ENCODE results near the gene ZNF562. TPM values are rescaled to one million over a fixed set of nuclear protein-coding genes. Genes with fewer than 3 reads are reported as not detected.

The ZNF562 gene
- total RNA-seq, 2 donors from 2014 or later, result 30.0 to 34.9 TPM

DNA sequence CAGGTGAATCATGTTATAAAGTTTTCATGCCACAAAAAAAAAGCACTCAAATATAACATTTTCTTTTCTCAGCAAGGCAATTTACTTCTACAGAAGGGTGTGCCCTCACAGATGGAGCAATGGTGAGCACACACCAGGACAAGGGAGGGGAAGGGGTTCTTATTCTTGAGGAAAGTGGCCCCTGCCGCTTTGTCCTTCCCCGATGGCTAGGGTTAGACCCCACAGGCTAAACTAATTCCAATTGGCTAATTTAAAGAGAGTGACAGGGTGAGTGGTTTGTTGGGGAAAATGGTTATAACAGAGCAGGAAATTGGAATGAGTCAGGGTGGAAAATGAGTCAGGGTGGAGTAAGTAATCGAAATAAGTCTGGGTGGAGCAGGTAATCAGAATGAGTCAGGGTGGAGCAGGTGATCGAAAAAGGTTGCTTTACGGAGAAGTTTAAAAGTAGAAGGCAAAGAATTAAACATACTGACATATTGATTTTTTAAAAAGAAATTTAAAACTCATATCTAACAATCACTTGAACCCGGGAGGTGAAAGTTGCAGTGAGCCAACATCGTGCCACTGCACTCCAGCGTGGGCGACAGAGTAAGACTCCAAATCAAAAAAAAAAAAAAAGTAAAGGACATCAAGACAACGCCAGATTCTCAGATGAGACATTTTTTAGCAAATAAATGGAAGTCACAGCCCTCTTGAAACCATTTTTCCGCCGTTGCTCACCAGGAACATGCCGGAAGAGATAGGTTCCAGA lies 813 bp downstream of the ZNF562 start:
- no peaks in the 10 kb centered on the region for H3K36me3 ChIP-seq
- WGBS, result 37% methylated on average over 13 of the region's 13 CpGs
- peak overlapping the region; percentile 66 to 78 for H3K4me3 ChIP-seq
- no peak for DNase-seq (ENCODE audit: low spot score)
- TF ChIP-seq, protein P1, sequence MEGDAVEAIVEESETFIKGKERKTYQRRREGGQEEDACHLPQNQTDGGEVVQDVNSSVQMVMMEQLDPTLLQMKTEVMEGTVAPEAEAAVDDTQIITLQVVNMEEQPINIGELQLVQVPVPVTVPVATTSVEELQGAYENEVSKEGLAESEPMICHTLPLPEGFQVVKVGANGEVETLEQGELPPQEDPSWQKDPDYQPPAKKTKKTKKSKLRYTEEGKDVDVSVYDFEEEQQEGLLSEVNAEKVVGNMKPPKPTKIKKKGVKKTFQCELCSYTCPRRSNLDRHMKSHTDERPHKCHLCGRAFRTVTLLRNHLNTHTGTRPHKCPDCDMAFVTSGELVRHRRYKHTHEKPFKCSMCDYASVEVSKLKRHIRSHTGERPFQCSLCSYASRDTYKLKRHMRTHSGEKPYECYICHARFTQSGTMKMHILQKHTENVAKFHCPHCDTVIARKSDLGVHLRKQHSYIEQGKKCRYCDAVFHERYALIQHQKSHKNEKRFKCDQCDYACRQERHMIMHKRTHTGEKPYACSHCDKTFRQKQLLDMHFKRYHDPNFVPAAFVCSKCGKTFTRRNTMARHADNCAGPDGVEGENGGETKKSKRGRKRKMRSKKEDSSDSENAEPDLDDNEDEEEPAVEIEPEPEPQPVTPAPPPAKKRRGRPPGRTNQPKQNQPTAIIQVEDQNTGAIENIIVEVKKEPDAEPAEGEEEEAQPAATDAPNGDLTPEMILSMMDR (IDR thresholded peaks at IDR 0.05), result no peak
- TF ChIP-seq POLR2A (IDR thresholded peaks at IDR 0.05) (no peak), POLR2AphosphoS5 (IDR thresholded peaks at IDR 0.05) (no peak)
- intact Hi-C loops (cut with DNase I), result loop anchor here (2.0 to 10.0 kb wide), 2 partner anchors 53 to 111 kb away; partner anchors contain the start of gene ZNF561
- H3K27me3 ChIP-seq (replicated peaks; ENCODE audit: insufficient read depth), result no peaks in the 10 kb centered on the region
- no peaks in the 10 kb centered on the region for H3K4me1 ChIP-seq (replicated peaks)
- no peaks in the 10 kb centered on the region for H3K9me3 ChIP-seq
- peak overlapping the region; percentile 96 to 97 for H3K27ac ChIP-seq

DNA sequence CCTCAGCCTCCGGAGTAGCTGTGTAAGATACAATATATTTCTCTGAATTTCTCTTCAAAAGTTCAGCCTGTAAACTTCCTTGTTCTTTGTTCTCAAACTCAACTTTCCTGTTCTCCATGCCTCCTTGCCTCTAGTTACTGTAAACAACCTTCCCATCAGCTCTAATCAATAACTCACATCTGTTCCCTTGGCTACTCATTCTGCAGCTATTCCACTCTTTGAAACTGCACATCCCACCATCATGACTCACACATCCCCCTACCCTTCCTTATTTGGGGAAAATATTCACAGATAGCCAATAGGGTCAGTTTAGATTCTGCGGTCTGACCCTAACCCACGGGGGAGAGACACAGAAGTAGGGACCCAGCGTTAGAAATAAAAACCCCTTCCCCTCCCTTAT lies 2.0 kb downstream of the ZNF562 start:
- TF ChIP-seq POLR2AphosphoS5 (IDR thresholded peaks at IDR 0.05), result no peak
- Histone ChIP-seq H3K4me3 (no peak overlapping the region), H3K4me1 (replicated peaks) (no peaks in the 10 kb centered on the region), H3K36me3 (no peaks in the 10 kb centered on the region), H3K27ac (no peak overlapping the region), H3K27me3 (replicated peaks; ENCODE audit: insufficient read depth) (no peaks in the 10 kb centered on the region), H3K9me3 (no peaks in the 10 kb centered on the region)
- no peak for DNase-seq (ENCODE audit: low spot score)
- WGBS, result 96% methylated on average over 4 of the region's 4 CpGs
- intact Hi-C loops (cut with DNase I), result loop anchor here (10.0 kb wide), 1 partner anchor 112 kb away; no protein-coding TSS in a partner anchor

DNA sequence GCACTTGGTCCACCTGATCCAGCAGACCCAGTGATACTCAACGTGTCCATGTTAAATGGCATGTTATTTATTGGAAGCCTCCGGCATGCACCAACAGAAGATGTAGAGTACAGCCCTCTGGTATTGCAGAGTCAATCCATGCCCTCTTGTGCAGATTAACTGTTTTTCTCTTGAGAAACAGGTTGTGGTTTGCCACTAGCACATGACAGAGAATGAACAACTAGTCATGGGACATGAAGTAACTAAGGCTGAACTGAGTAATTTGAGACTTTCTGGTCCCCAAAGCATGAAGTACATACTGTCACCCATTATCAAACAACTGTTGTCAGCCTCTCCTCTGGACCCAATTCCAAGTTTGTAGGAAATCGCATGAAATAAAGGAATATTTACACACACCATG lies 3.2 kb downstream of the ZNF562 start:
- no peak overlapping the region for H3K4me3 ChIP-seq
- TF ChIP-seq POLR2A (IDR thresholded peaks at IDR 0.05) (no peak), POLR2AphosphoS5 (IDR thresholded peaks at IDR 0.05) (no peak)
- TF ChIP-seq, protein P1 (IDR thresholded peaks at IDR 0.05), result no peak
- H3K9me3 ChIP-seq, result no peaks in the 10 kb centered on the region
- 97% methylated on average over 3 of the region's 3 CpGs for WGBS
- no peak overlapping the region for H3K27ac ChIP-seq
- DNase-seq (ENCODE audit: low spot score), result no peak
- H3K27me3 ChIP-seq (replicated peaks; ENCODE audit: insufficient read depth), result no peaks in the 10 kb centered on the region
- no peaks in the 10 kb centered on the region for H3K36me3 ChIP-seq
- no peaks in the 10 kb centered on the region for H3K4me1 ChIP-seq (replicated peaks)
- intact Hi-C loops (cut with DNase I), result loop anchor here (10.0 kb wide), 1 partner anchor 113 kb away; no protein-coding TSS in a partner anchor

DNA sequence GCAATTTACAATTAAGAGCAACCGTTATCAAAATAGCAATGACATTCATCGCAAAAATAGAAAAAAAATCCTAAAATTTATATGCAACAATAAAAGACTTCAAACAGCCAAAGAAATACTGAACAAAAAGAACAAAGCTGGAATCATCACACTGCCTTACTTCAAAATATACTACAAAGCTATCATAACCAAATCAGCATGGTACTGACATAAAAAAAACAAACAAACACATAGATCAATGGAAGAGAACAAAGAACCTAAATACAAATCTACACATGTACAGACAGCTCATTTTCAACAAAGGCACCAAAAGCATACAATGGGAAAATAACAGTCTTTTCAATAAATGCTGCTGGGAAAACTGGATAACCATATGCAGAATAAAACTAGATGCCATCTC lies 6.4 kb downstream of the ZNF562 start:
- no peak for DNase-seq (ENCODE audit: low spot score)
- Histone ChIP-seq H3K27ac (no peak overlapping the region), H3K4me3 (no peak overlapping the region), H3K27me3 (replicated peaks; ENCODE audit: insufficient read depth) (no peaks in the 10 kb centered on the region), H3K4me1 (replicated peaks) (no peaks in the 10 kb centered on the region), H3K9me3 (no peaks in the 10 kb centered on the region), H3K36me3 (no peaks in the 10 kb centered on the region)
- intact Hi-C loops (cut with DNase I), result no loop called here
- TF ChIP-seq POLR2AphosphoS5 (IDR thresholded peaks at IDR 0.05) (no peak), POLR2A (IDR thresholded peaks at IDR 0.05) (no peak)
- TF ChIP-seq, protein P1 (IDR thresholded peaks at IDR 0.05), result no peak
- WGBS, result 98% methylated on average over 2 of the region's 2 CpGs

DNA sequence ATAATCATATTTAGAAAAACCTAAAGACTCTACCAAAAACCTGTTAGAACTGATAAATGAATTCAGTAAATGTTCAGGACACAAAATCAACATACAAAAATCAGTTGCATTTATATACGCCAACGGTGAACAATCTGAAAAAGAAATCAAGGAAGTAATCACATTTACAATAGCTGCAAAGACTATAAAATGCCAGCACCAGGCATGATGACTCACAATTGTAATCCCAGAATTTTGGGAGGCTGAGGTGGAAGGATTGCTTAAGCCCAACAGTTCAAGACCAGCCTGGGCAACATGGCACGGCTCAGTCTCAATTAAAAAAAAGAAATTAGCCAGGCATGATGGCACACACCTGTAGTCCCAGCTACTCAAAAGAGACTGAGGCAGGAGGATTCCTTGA lies 7.0 kb downstream of the ZNF562 start:
- WGBS, result 74% methylated on average over 3 of the region's 3 CpGs
- Histone ChIP-seq H3K27ac (no peak overlapping the region), H3K4me1 (replicated peaks) (no peaks in the 10 kb centered on the region), H3K9me3 (no peaks in the 10 kb centered on the region), H3K27me3 (replicated peaks; ENCODE audit: insufficient read depth) (no peaks in the 10 kb centered on the region), H3K4me3 (no peak overlapping the region), H3K36me3 (no peaks in the 10 kb centered on the region)
- no peak for TF ChIP-seq POLR2A (IDR thresholded peaks at IDR 0.05)
- peak; percentile 32 for TF ChIP-seq POLR2AphosphoS5 (IDR thresholded peaks at IDR 0.05)
- TF ChIP-seq, protein P1 (IDR thresholded peaks at IDR 0.05), result no peak
- intact Hi-C loops (cut with DNase I), result no loop called here
- DNase-seq (ENCODE audit: low spot score), result no peak

All from prostate gland (tissue), 2 donors.